T-helper 9 cell (primary cell): ENCODE results near the gene RFC3.

Experiments used
- DNase-seq: peaks from one replicate; pipeline ENCODE4 v3.0.0-alpha.2; 2020

The RFC3 gene

GRCh38 chr13:33869005-33869404, 51.1 kb downstream of the RFC3 start:
- DNase-seq, result no peak

- no peak for DNase-seq
Observed at GRCh38 chr13:33870046-33870668, 52.2 kb downstream of the RFC3 start.

- DNase-seq, result no peak
Observed at GRCh38 chr13:33871207-33872004, 53.5 kb downstream of the RFC3 start.

DNA sequence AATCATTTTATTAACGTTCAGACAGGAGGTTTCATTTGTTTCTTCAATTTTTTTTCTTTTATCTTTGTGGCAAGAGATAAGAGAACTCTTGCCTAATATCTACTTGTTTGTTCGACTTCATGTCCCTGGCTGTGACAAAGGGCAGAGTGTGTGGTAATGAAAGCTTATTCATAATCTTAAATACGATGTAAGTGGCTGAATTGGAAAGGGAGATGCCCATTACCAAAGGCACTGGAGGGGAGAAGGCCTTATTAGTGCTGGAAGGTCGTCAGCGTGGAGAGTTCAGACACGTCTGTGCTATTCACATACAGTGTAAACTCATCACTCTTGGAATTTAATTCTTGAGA, 54.0 kb downstream of the RFC3 start:
- no peak for DNase-seq

GRCh38 chr13:33873251-33873908, 55.4 kb downstream of the RFC3 start:
- DNase-seq, result no peak

DNA sequence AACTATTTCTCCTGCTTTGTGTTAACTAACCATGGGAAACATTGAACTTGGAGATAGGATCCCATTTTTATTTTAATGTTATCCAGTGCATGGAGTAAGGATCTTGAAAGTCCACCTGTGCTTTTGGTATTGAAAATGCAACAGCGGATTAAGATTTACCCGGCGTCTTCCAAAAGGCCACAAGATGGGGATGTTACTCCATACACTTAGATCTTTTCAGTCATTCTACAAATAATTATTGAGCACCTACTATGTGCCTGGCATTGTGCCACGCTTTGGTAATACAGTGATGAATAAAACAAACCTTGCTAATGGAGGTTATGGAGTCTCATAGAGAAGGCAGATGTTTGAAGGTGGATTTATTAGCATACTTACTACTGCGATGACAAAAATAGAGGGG, 56.9 kb downstream of the RFC3 start:
- DNase-seq, result no peak

DNA sequence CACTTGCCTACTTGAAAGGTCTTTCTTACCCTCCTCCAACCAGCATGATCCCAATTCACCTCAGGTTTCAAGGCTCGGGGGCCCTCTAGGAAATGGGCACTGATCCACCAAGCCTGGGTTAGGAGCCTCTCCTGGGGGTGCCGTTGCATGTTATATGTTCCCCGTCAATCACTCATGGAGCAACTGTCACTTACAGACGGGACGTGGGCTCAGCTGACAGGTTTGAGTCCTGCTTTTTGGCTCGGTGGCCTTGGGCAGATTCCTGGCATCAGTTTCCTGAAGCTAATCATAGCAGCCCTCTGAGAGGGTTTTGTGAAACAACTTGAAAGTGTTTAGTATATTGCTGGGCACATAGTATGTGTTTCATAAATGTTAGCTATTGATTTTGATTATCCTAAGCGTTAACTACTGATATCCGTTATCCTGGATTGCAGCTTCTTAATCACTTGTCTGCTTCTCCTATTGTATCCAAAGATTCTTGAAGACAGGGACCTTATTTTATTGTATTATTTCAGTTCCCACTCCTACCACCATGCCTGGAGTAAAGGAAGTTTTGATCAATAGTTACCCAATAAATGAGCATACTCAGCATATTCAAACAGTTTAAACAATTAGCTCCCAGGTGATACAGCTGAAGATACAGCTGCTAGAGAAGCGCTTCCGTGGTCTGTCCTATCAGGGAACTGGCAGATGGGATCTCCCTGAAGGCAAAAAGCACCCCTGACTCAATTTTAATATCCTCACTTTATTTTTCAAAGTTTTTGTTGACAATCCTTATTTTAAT, 57.9 kb downstream of the RFC3 start:
- DNase-seq, result no peak

- no peak for DNase-seq
Observed at GRCh38 chr13:33876716-33877394, 58.9 kb downstream of the RFC3 start.

DNA sequence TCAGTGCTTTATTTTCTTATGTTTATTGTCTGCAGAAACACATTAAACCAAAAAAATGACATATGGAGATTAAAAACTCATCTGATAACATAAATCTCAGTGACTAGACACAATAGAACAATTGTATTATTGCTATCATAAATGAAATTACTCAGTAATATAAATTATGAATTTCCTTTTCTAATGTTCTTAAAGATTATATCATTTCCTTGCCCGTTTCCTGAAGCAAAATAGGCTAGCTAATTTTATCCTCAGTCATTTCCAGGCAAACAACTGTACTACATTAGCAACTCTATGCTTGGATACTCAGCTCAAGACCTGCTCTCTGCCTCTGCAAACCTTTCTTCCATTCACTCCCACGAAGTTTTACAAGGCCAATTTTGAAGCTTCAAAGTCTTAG, 61.2 kb downstream of the RFC3 start:
- no peak for DNase-seq

DNA sequence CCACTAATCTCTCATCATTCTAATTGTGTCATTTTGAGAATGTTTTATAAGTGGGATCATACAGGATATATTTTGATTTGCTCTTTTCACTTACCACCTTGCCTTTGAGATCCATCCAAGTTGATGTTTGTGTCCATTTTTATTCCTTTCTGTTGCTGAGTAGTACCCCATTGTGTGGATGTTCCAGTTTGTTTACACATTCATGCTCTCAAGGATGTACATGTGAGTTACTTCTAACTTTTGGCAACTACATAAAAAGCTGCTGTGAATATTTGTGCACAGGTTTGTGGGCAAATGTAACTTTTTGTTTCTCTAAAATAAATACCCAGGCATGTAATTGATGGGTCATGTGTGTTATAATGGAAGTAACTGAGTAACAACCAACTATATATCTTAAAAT, 64.9 kb downstream of the RFC3 start:
- DNase-seq, result no peak

- no peak for DNase-seq
Observed at GRCh38 chr13:33884531-33885220, 66.7 kb downstream of the RFC3 start.
